HCEC 1CT (cell line): ENCODE results near the gene MAN1C1.

Source experiments
- DNase-seq: peaks from one replicate; pipeline ENCODE4 v3.0.0-alpha.2; 2017

MAN1C1 gene

GRCh38 chr1:25614501-25615171 is 2.0 kb upstream of the MAN1C1 start:
- DNase-seq = no peak

GRCh38 chr1:25615172-25615541 is 1.4 kb upstream of the MAN1C1 start:
- no peak for DNase-seq

- no peak for DNase-seq
These were observed 962 bp upstream of the MAN1C1 start for GRCh38 chr1:25615563-25616094.

- no peak for DNase-seq
These were observed 515 bp downstream of the MAN1C1 start for GRCh38 chr1:25616987-25617624.

GRCh38 chr1:25617625-25618432 is 1.2 kb downstream of the MAN1C1 start:
- DNase-seq = no peak

DNA sequence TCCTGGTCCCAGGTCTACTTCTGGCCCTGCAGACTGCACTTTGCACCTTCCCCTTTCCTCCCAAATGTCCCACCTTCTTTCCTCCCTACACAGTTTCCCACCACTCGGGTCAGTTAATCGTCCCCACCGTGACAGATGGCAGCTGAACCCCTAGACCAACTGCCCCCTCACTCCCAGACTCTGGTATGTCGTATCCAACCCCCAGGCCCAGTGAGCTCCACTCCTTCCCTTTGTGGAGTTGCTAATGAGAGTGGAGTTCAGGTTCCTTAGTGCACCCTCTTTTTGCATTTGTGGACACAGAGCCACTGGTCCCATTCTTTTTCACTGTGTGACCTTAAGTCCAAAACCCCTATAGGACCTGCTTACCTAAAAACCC is 1.8 kb downstream of the MAN1C1 start:
- DNase-seq = no peak

GRCh38 chr1:25619101-25619890 is 2.7 kb downstream of the MAN1C1 start:
- no peak for DNase-seq

DNA sequence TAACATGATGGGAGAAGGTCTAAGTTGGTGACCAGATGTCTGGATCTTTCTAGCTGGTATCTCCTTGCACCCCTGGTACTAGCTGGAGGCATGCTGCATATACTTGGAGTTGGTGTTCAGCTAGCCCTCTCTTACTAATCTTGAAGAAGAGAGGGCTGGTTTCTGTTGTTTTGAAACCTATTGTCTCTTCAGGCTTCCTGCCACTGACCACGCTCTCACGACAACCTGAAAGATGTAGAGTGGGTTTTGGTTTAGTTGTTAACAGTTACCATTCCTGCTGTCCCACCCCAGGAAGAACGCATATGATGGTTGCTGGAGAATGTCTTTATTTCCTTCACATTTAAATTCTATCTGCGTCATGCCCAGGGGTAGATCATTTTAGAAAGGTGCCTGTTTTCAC is 3.6 kb downstream of the MAN1C1 start:
- no peak for DNase-seq

DNA sequence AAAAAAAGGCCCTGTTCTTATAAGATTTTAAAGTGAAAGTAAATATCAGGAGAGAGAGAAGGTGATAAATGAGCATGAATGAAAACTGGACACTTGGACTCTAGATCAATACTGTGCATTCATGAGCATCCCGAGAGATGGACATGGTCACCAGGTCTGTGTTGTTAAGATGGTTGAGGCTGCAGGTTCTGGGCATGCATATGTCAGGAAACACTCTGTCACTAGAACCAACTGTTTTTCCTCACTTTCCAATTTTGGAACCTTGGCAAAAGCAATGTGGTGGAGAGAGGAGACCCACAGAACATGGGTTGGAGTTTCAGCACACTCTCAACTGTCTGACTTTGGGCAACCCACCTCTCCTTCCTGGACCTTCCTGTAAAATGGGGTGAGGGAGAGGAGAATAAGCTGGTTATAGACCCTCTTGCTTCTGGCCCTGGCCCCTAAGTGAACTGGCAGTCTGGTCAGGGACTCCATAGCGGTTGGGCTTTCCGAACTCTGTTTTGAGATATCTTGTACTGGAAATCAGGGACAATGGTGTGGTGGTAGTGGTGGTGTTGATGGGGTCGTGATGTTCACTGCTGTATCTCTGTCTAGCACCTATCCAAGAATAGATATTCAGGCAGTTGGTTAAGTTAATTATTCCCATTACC is 4.2 kb downstream of the MAN1C1 start:
- no peak for DNase-seq

GRCh38 chr1:25621876-25622275 is 5.3 kb downstream of the MAN1C1 start:
- no peak for DNase-seq

DNA sequence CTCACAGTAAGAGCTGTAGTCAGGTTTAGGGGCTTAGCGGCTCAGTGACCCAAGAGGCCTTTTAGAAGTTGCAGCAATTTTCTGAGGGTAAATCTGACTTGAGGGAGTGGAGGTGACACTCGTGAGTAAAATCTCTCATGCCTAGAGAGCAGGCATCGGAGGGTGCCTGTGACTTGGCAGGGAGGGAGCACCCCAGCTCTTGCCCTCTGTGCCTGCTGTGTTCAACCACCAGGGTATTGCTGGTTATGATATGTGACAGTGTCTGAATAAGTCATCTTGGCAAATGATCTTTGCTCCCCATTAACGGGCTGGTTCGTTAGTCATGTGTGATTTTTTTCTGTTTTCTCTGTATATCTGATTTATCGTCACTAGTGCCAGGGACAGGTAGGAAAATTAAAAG is 5.9 kb downstream of the MAN1C1 start:
- DNase-seq = no peak

DNA sequence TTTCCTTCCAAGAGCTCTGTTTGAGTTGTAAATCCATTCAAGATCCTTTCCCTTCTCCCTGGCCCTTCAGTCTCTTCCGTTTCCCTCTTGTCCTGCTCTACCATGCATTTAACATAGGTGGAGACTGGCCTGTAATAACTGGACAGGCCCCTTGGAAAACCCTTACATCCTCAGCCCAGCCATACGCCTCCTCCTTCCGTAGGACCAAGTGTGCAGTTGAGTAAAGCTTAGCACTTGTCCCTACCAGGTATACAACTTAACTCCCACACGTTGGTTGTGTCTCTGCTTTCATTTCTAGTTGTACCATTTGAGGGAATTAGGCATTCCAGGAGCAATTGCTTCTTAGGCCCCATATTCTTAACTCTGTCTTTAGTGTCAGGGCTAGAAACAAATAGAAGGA is 6.4 kb downstream of the MAN1C1 start:
- no peak for DNase-seq

GRCh38 chr1:25623731-25624130 is 7.1 kb downstream of the MAN1C1 start:
- no peak for DNase-seq

DNA sequence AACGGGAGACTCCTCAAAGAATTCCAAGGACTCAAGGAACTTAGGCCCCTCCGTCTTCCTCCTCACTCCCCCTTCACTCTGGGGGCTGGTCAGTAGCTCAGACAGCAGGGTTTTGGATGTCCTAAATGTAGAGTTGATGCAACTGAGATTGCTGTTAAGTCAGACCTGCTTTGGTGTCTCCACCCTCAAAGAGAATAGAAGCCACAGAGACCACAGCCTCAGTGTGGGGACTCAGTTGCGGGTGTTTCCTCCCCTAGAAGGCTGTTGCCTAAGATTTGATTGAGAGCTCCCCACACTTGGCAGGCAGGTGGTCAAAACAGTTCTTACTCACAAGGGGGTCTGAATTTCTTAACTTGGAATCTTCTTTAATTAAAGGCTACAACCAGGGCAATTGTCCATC is 7.6 kb downstream of the MAN1C1 start:
- no peak for DNase-seq

- no peak for DNase-seq
These were observed 8.0 kb downstream of the MAN1C1 start for GRCh38 chr1:25624604-25625003.

- DNase-seq = no peak
These were observed 9.4 kb downstream of the MAN1C1 start for GRCh38 chr1:25626018-25626417.

DNA sequence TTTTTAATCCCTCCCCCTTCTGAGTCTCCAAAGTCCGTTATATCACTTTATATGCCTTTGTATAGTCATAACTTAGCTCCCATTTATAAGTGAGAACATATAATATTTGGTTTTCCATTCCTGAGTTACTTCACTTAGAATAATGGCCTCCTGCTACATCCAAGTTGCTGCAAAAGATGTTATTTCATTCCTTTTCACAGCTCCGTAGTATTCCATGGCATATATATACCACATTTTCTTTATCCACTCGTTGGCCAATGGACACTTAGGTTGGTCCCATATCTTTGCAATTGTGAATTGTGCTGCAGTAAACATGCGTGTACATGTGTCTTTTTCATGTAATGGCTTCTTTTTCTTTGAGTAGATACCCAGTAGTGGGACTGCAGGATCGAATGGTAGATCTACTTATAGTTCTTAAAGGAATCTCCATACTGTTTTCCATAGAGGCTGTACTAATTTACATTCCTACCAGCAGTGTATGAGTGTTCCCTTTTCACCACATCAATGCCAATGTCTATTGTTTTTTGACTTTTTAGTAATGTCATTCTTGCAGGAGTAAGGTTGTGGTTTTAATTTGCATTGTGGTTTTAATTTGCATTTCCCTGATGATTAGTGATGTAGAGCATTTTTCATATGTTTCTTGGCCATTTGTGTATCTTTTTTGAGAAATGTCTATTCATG is 12.3 kb downstream of the MAN1C1 start:
- DNase-seq = no peak

DNA sequence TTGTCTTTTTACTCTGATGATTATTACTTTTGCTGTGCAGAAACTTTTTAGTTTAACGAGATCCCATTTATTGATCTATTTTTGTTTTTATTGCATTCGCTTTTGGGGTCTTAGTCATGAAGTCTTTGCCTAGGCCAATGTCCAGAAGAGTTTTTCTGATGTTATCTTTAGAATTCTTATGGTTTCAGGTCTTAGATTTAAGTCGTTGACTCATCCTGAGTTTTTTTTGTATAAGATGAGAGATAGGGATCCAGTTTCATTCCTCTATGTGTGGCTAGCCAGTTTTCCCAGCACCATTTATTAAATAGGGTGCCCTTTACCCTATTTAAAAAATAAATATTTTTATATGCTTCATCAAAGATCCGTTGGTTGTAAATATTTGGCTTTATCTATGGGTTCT is 13.2 kb downstream of the MAN1C1 start:
- DNase-seq = no peak

GRCh38 chr1:25631750-25632485 is 15.3 kb downstream of the MAN1C1 start:
- DNase-seq = no peak

- no peak for DNase-seq
These were observed 17.5 kb downstream of the MAN1C1 start for GRCh38 chr1:25634066-25634465.

DNA sequence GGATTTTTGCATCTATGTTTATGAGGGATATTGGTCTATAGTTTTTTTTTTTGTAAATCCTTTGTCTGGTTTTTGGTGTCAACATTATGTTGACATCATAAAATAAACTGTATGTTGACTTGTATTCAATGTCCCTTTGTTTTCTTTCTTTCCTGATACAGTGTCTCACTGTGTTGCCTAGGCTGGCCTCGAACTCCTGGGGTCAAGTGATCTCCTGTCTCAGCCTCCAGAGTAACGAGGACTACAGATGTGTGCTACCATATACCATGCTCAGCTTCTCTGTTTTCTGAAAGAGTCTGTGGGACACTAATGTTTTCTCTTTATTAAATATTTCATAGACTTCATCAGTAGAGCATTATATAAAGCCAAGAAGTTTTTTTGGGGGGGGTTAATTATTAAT is 18.3 kb downstream of the MAN1C1 start:
- DNase-seq = no peak
